OCI-LY1 (cell line): ENCODE results near the gene NFILZ.

ENCODE experiments used
- H2AFZ ChIP-seq: fragments of 200-600 bp; sonication (generic), shearing (Covaris generic); 2 replicates; pipeline ENCODE4 v1.6.0; 2014; ENCODE audit warnings: antibody characterized with exemption, mild to moderate bottlenecking, low read length
- H3F3A ChIP-seq: fragments of 200-600 bp; sonication (generic), shearing (Covaris generic); 2 replicates; pipeline ENCODE4 v1.6.0; 2014; ENCODE audit warnings: mild to moderate bottlenecking, antibody characterized with exemption, low read length, moderate library complexity; ENCODE audit not compliant: insufficient read depth
- H3K27ac ChIP-seq: fragments of 200-600 bp; sonication (generic); 2 replicates; pipeline ENCODE4 v1.5.1; 2014; ENCODE audit warnings: low read length, mixed run types, mild to moderate bottlenecking, low read depth; ENCODE audit not compliant: poor library complexity, severe bottlenecking
- H3K27me3 ChIP-seq: fragments of 200-600 bp; sonication (generic); 2 replicates; pipeline ENCODE4 v1.6.0; 2014; ENCODE audit warnings: antibody characterized with exemption, mild to moderate bottlenecking, low read length, moderate library complexity; ENCODE audit not compliant: insufficient read depth
- H3K36me3 ChIP-seq: fragments of 200-600 bp; sonication (generic); 2 replicates; pipeline ENCODE4 v1.6.1; 2014; ENCODE audit warnings: mild to moderate bottlenecking, antibody characterized with exemption, low read length, moderate library complexity, mixed read lengths; ENCODE audit not compliant: insufficient read depth
- H3K4me1 ChIP-seq: fragments of 200-600 bp; sonication (generic); 2 replicates; pipeline ENCODE4 v1.5.1; 2014; ENCODE audit warnings: mild to moderate bottlenecking, low read length, moderate library complexity; ENCODE audit not compliant: insufficient read depth, severe bottlenecking
- H3K4me2 ChIP-seq: fragments of 200-600 bp; sonication (generic), shearing (Covaris generic); 2 replicates; pipeline ENCODE4 v1.6.1; 2014; ENCODE audit warnings: low read length
- H3K4me3 ChIP-seq: fragments of 200-600 bp; sonication (generic); 2 replicates; pipeline ENCODE4 v1.5.1; 2014; ENCODE audit warnings: low read length, low read depth, mild to moderate bottlenecking, mixed read lengths; ENCODE audit not compliant: poor library complexity, severe bottlenecking
- H3K79me2 ChIP-seq: fragments of 200-600 bp; shearing (Covaris generic); 2 replicates; pipeline ENCODE4 v1.6.1; 2016; ENCODE audit warnings: mixed run types, low read length, mixed read lengths; ENCODE audit not compliant: insufficient read depth
- H3K9ac ChIP-seq: fragments of 200-600 bp; sonication (generic), shearing (Covaris generic); 2 replicates; pipeline ENCODE4 v1.6.1; 2014; ENCODE audit warnings: mild to moderate bottlenecking, low read length, mixed read lengths
- H3K9me2 ChIP-seq: fragments of 200-600 bp; sonication (generic), shearing (Covaris generic); 2 replicates; pipeline ENCODE4 v1.6.1; 2014; ENCODE audit warnings: low read depth, mild to moderate bottlenecking, low read length, mixed read lengths
- H3K9me3 ChIP-seq: fragments of 200-600 bp; shearing (Covaris generic); 2 replicates; pipeline ENCODE4 v1.6.1; 2014; ENCODE audit warnings: low read length, mixed read lengths
- H4K20me1 ChIP-seq: fragments of 200-600 bp; sonication (generic), shearing (Covaris generic); 2 replicates; pipeline ENCODE4 v1.6.0; 2016; ENCODE audit warnings: mild to moderate bottlenecking, low read length; ENCODE audit not compliant: insufficient read depth
- CTCF ChIP-seq: fragments of 200-600 bp; sonication (generic), shearing (Covaris generic); IDR thresholded peaks from 2 replicates; pipeline ENCODE4 v1.5.1; 2017; ENCODE audit warnings: mild to moderate bottlenecking, antibody characterized with exemption, low read length, moderate library complexity, mixed read lengths
- EZH2 ChIP-seq: fragments of 200-600 bp; sonication (generic), shearing (Covaris generic); IDR thresholded peaks from 2 replicates; pipeline ENCODE4 v1.8.0; 2017; ENCODE audit warnings: borderline replicate concordance, mixed run types, mild to moderate bottlenecking, antibody characterized with exemption, low read length, moderate library complexity, mixed read lengths

The NFILZ gene

DNA sequence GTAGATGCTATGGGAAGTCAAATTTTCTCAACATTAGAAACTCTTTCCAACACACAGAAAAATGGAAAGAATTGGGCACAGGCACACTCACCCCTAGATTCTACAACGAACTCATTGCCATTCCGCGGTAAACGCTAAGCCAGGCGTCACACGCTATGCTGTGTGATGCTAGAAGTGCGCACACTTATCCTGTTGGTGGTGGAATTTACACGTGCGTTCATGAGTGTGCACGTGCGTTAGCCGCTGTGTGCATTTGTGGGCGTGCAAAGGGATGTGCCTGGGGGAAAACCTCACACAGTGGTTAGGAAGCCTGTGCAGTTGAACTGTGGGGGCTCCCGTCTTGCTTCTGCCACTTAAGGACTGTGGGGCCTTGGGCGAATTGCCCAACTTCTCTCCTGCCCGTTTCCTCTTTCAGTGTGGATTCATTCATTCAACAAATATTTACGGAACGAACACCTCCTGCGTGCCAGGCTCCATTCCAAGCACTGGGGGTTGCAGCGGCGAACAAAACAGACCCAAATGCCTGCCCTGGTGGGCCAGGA is 7.7 kb downstream of the NFILZ start:
- Histone ChIP-seq H3K27ac (no peak overlapping the region), H2AFZ (no peak overlapping the region)

DNA sequence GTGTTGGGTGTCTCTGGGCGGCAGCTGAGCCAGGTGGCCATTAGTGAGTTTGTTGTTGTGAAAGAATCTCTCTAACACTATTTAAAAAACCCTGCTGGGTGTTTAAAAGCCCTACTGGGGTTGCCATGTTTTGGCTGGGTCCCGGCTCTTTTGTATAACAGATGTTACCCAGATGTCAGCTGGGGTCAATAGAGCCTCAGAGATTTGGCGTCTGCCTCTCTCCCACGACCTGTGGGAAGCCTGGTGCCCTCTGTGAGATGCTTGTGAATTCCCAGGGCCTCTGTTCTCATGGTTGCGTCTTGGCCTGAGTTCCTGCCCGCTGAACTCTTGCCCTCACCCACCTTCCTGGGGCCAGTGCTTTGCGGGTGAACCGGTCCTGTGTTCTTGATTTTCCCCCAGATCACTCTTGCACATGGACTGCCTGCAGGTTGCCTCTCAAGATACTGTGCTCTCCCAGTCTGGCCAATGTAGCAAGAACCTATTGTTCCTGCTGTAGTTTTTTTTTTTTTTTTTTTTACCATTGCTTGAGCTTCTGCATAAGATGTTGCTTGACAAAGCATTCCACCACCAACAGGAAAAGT is 9.5 kb downstream of the NFILZ start:
- H3K27me3 ChIP-seq: no peaks in the 10 kb centered on the region; the same call in 1 of the 2 replicates
- H3K4me3 ChIP-seq: no peak overlapping the region
- TF ChIP-seq CTCF: no peak
- no peak for TF ChIP-seq EZH2
- no peaks in the 10 kb centered on the region for H3K36me3 ChIP-seq
- H3K4me1 ChIP-seq: no peaks in the 10 kb centered on the region
- H3K4me2 ChIP-seq: no peak overlapping the region
- H4K20me1 ChIP-seq: no peaks in the 10 kb centered on the region
- H3K79me2 ChIP-seq: no peaks in the 10 kb centered on the region
- no peak overlapping the region for H2AFZ ChIP-seq
- no peaks in the 10 kb centered on the region for H3K9me3 ChIP-seq
- no peaks in the 10 kb centered on the region for H3K9me2 ChIP-seq
- H3K27ac ChIP-seq: no peak overlapping the region
- H3K9ac ChIP-seq: no peak overlapping the region
- no peaks in the 10 kb centered on the region for H3F3A ChIP-seq

More for the DNA sequence above, 7.7 kb downstream of the NFILZ start:
- Histone ChIP-seq H3K4me2 (no peak overlapping the region), H3K4me1 (no peaks in the 10 kb centered on the region), H3K79me2 (no peaks in the 10 kb centered on the region), H3F3A (no peaks in the 10 kb centered on the region), H3K27me3 (no peaks in the 10 kb centered on the region; the same call in 1 of the 2 replicates), H3K9ac (no peak overlapping the region), H3K36me3 (no peaks in the 10 kb centered on the region), H3K9me3 (no peaks in the 10 kb centered on the region), H3K4me3 (no peak overlapping the region), H3K9me2 (no peaks in the 10 kb centered on the region), H4K20me1 (no peaks in the 10 kb centered on the region)
- TF ChIP-seq CTCF (no peak), EZH2 (no peak)

DNA sequence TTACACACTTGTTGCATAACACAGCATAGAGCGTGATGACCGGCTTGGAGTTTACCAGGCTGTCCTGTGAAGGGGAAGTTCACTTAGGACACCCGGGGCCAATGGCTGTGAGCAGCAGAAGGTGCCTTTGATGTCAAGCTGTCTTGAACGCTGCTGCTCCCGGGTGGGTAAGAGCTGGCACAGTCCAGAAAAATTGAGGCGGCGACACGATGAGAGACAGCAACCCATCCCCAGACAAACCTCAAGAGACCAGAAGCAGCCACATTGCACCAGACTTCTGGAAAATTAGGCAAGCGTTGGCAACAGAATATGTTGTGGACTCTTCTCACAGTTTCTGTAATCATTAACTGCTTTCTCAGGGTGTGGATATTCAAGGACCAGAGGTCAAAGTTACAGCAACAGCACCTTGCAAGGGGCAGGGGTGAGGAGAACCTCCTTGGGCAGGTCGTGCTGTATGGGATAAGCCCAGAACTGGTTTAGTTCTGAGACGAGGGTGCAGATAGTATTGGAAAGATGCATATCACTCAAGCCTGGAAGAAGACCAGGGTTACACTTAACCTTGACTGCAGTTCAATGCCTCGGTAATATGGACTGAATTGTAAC is 10.1 kb downstream of the NFILZ start:
- Histone ChIP-seq H3K9me2 (no peaks in the 10 kb centered on the region), H3K79me2 (no peaks in the 10 kb centered on the region), H4K20me1 (no peaks in the 10 kb centered on the region), H3K27ac (no peak overlapping the region), H3K27me3 (no peaks in the 10 kb centered on the region; the same call in 1 of the 2 replicates), H3K36me3 (no peaks in the 10 kb centered on the region), H3K4me3 (no peak overlapping the region), H3K4me1 (no peaks in the 10 kb centered on the region), H3F3A (no peaks in the 10 kb centered on the region), H3K9me3 (no peaks in the 10 kb centered on the region), H3K4me2 (no peak overlapping the region), H3K9ac (no peak overlapping the region), H2AFZ (no peak overlapping the region)
- TF ChIP-seq CTCF: no peak
- TF ChIP-seq EZH2: no peak
